ENCODE data around the gene NUF2. TPM values are rescaled to one million over a fixed set of nuclear protein-coding genes. Genes with fewer than 3 reads are reported as not detected.
"Not testable (repeated sequence)": the region's sequence is repeated elsewhere in the genome, so short reads cannot be mapped to it uniquely, and the experiment has no call there.

Gene NUF2
- total and polyA plus RNA-seq, 4 donors = 0.49 to 2.4 (median 0.85) TPM

DNA sequence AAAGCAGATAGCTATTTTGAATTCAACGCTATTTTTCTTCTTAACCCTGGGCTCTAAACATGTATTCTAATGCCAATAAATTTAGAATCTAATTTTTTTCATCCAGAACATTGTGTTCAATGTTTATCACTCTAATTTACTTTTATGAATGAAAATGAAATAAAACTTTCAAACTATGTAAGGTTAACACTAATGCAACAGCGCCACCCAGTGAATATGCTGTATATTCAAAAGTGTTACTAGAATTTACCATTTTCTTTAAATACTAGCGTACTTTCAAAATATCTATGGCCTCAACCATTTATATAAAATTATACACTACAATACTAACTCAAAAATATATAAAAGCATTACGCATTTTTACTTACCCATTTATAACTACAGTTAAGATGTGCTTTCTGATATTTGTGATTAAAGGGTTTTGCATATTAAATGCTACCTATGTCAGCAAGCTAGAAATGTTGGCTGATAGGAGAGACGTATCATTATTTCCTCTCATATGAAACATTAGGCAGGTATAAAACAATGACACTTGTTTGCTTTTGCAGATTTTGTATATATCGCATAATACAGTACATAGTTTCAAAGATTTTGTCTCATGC is 5.9 kb upstream of the NUF2 start:
- Histone ChIP-seq H3K4me3 (ENCODE audit: low read length in 2 of 2) (no peak overlapping the region), H3K36me3 (ENCODE audit: control insufficient read depth in 1 of 2, insufficient read depth in 2 of 2, low read length in 1 of 2) (no peaks in the 10 kb centered on the region), H3K27me3 (ENCODE audit: control insufficient read depth in 1 of 2, insufficient read depth in 2 of 2, low read length in 1 of 2) (no peaks in the 10 kb centered on the region), H3K4me1 (ENCODE audit: control insufficient read depth in 1 of 2, insufficient read depth in 2 of 2, low read length in 2 of 2) (peaks cover 0 to 2% of the 10 kb centered on the region in 2 donors), H3K27ac (ENCODE audit: low read depth in 1 of 2, low read length in 2 of 2) (no peak overlapping the region), H3K9me3 (ENCODE audit: control insufficient read depth, low read length) (no peaks in the 10 kb centered on the region)
- WGBS, 2 donors = 31 to 35% methylated on average over 6 of the region's 6 CpGs
- DNase-seq = no peak
- intact Hi-C loops (cut with DNase I) = loop anchor here (2.0 to 10.0 kb wide), 7 partner anchors 111 to 469 kb away; partner anchors contain the start of genes RGS4 (in 1 of the 2) and RGS5 (in 1 of the 2)
- peak; percentile 56 for ATAC-seq (ENCODE audit: low FRiP score)

DNA sequence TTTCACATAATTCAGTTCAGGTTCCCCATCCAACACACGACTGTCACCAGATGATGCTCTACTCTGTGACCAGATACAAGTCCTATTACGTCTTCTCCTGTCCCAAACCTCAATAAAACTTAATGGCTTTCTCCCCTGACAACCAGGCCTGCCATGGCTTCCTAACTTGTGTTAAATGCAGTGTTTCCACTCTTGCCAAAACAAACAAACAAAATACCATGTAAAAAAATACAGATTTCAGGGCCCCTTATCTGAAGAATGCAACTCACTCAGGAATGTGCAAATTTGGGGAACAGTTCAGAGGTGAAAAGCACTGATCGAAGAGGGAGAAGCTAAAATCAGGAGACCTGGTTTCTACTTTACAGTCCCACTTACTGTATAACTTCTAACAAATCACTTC is 863 bp upstream of the NUF2 start:
- peaks cover 0 to 3% of the 10 kb centered on the region in 2 donors for H3K4me1 ChIP-seq (ENCODE audit: control insufficient read depth in 1 of 2, insufficient read depth in 2 of 2, low read length in 2 of 2)
- H3K4me3 ChIP-seq (ENCODE audit: low read length in 2 of 2) = peak overlapping the region; percentile 72 to 86
- peak overlapping the region in 1 of 2 donors; percentile 3 for H3K27ac ChIP-seq (ENCODE audit: low read depth in 1 of 2, low read length in 2 of 2)
- H3K36me3 ChIP-seq (ENCODE audit: control insufficient read depth in 1 of 2, insufficient read depth in 2 of 2, low read length in 1 of 2) = no peaks in the 10 kb centered on the region
- DNase-seq (no peak), ATAC-seq (ENCODE audit: low FRiP score) (no peak)
- 16 to 20% methylated on average over 3 of the region's 3 CpGs for WGBS, 2 donors
- H3K9me3 ChIP-seq (ENCODE audit: control insufficient read depth, low read length) = no peaks in the 10 kb centered on the region
- no peaks in the 10 kb centered on the region for H3K27me3 ChIP-seq (ENCODE audit: control insufficient read depth in 1 of 2, insufficient read depth in 2 of 2, low read length in 1 of 2)
- intact Hi-C loops (cut with DNase I) = no loop called here

DNA sequence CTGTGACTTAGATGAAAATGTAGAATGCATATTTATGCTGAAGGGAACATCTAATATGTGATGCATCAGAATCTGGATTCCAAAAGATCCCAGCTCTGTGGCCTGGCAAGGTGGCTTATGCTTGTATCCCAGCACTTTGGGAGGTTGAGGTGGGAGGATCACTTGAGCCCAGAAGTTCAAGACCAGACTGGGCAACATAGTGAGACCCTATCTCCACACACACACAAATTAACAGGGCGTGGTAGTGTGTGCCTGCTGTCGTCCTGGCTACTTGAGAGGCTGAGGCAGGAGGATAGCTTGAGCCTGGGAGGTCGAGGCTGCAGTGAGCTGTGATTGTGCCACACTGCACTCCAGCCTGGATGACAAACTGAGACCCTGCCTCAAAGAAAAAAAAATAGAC is 1.6 kb downstream of the NUF2 start:
- H3K27me3 ChIP-seq (ENCODE audit: control insufficient read depth in 1 of 2, insufficient read depth in 2 of 2, low read length in 1 of 2); DNase-seq; H3K4me3 ChIP-seq (ENCODE audit: low read length in 2 of 2); ATAC-seq (ENCODE audit: low FRiP score); H3K4me1 ChIP-seq (ENCODE audit: control insufficient read depth in 1 of 2, insufficient read depth in 2 of 2, low read length in 2 of 2); H3K9me3 ChIP-seq (ENCODE audit: control insufficient read depth, low read length); H3K27ac ChIP-seq (ENCODE audit: low read depth in 1 of 2, low read length in 2 of 2); H3K36me3 ChIP-seq (ENCODE audit: control insufficient read depth in 1 of 2, insufficient read depth in 2 of 2, low read length in 1 of 2); intact Hi-C loops (cut with DNase I): not testable (repeated sequence)
- WGBS, 2 donors = 87% methylated on average over 3 of the region's 3 CpGs

DNA sequence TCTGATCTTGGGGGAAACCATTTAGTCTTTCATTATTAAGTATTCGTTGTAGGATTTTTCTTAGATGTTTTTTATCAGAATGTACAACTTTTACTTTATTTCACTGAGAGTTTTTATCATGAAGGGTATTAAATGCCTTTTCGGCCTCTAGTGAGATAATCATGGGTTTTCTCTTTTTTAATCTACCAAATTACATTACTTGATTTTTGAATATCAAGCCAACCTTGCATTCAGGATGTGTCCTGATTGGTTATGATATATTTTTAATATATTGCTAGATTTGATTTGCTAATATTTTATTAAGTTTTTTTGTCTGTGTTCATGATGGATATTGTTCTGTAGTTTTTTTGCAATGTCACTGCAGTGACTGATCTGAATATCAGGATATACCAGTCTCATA is 9.4 kb downstream of the NUF2 start:
- WGBS, 2 donors = 99% methylated on average over 2 of the region's 2 CpGs
- ATAC-seq (ENCODE audit: low FRiP score) = no peak

DNA sequence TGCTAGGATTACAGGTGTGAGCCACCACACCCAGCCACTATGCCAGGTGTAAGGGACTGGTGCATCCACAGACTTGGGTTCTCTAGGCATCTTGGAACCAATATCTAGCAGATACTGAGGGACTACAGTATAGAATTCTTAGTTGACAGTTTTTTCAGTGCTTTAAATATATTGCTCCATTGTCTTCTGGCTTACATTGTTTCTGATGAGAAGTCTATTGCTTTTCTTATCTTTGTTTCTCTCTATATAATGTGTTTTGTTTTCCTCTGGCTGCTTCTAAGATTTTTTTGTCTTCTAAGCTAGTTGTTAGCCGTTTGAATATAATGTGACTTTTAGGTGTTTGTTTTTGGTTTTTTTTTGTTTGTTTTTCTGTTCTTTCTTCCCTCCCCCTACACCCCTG is 13.5 kb downstream of the NUF2 start:
- 91% methylated on average over 1 of the region's 1 CpG for WGBS, 2 donors
- H3K27ac ChIP-seq (ENCODE audit: low read depth in 1 of 2, low read length in 2 of 2) = no peak overlapping the region
- H3K36me3 ChIP-seq (ENCODE audit: control insufficient read depth in 1 of 2, insufficient read depth in 2 of 2, low read length in 1 of 2) = no peaks in the 10 kb centered on the region
- DNase-seq (no peak), ATAC-seq (ENCODE audit: low FRiP score) (no peak)
- no peaks in the 10 kb centered on the region for H3K9me3 ChIP-seq (ENCODE audit: control insufficient read depth, low read length)
- intact Hi-C loops (cut with DNase I) = no loop called here
- H3K27me3 ChIP-seq (ENCODE audit: control insufficient read depth in 1 of 2, insufficient read depth in 2 of 2, low read length in 1 of 2) = no peaks in the 10 kb centered on the region
- H3K4me1 ChIP-seq (ENCODE audit: control insufficient read depth in 1 of 2, insufficient read depth in 2 of 2, low read length in 2 of 2) = no peaks in the 10 kb centered on the region
- H3K4me3 ChIP-seq (ENCODE audit: low read length in 2 of 2) = no peak overlapping the region

More for the DNA sequence above, 9.4 kb downstream of the NUF2 start:
- intact Hi-C loops (cut with DNase I) = no loop called here
- no peak for DNase-seq
- Histone ChIP-seq H3K4me3 (ENCODE audit: low read length in 2 of 2) (no peak overlapping the region), H3K36me3 (ENCODE audit: control insufficient read depth in 1 of 2, insufficient read depth in 2 of 2, low read length in 1 of 2) (no peaks in the 10 kb centered on the region), H3K4me1 (ENCODE audit: control insufficient read depth in 1 of 2, insufficient read depth in 2 of 2, low read length in 2 of 2) (no peaks in the 10 kb centered on the region), H3K27ac (ENCODE audit: low read depth in 1 of 2, low read length in 2 of 2) (no peak overlapping the region), H3K9me3 (ENCODE audit: control insufficient read depth, low read length) (no peaks in the 10 kb centered on the region), H3K27me3 (ENCODE audit: control insufficient read depth in 1 of 2, insufficient read depth in 2 of 2, low read length in 1 of 2) (no peaks in the 10 kb centered on the region)

DNA sequence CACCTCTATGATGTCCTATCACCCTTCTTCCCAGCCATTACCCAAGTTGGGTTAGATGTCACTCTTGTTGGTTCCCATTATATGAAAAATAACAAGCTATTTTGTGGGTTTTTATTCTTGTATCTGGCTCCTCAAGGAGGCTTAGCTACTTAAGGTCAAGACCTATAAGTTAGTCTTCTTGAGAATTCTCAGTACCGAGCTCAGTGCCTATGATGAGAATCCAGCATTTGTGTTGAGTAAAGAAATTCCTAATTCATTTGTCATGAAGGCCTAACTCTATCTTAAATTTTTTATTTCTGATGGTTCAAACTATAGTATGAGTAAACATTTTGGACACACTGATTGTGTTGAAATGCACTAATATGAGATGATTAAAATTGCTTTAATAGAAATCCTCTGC is 15.9 kb downstream of the NUF2 start:
- no peak overlapping the region for H3K27ac ChIP-seq (ENCODE audit: low read depth in 1 of 2, low read length in 2 of 2)
- no peak for DNase-seq
- 97 to 100% methylated on average over 1 of the region's 1 CpG for WGBS, 2 donors
- H3K4me1 ChIP-seq (ENCODE audit: control insufficient read depth in 1 of 2, insufficient read depth in 2 of 2, low read length in 2 of 2) = no peaks in the 10 kb centered on the region
- intact Hi-C loops (cut with DNase I) = no loop called here
- H3K9me3 ChIP-seq (ENCODE audit: control insufficient read depth, low read length) = no peaks in the 10 kb centered on the region
- no peaks in the 10 kb centered on the region for H3K36me3 ChIP-seq (ENCODE audit: control insufficient read depth in 1 of 2, insufficient read depth in 2 of 2, low read length in 1 of 2)
- no peaks in the 10 kb centered on the region for H3K27me3 ChIP-seq (ENCODE audit: control insufficient read depth in 1 of 2, insufficient read depth in 2 of 2, low read length in 1 of 2)
- no peak for ATAC-seq (ENCODE audit: low FRiP score)
- no peak overlapping the region for H3K4me3 ChIP-seq (ENCODE audit: low read length in 2 of 2)

DNA sequence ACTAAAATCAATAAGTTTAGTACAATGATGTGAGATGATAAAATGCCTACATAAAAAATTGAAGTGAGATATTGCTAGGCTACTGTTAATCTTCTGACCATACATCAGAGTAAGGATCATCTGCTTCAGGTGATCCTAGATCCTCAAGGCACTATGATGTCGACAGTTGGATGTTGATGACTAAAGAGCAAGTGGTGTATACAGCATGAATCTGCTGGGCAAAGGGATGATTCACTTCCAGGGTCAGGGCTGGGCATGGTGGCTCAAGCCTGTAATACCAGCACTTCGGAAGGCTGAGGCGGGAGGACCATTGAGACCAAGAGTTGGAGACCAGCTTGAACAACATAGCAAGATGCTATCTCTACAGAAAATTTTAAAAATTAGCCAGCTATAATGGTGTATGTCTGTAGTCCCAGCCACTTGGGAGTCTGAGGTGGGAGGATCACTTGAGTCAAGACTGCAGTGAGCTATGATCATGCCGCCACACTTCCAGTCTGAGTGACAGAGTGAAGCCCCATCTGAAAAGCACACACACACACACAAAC is 24.6 kb downstream of the NUF2 start:
- Histone ChIP-seq H3K4me1 (ENCODE audit: control insufficient read depth in 1 of 2, insufficient read depth in 2 of 2, low read length in 2 of 2) (no peaks in the 10 kb centered on the region), H3K36me3 (ENCODE audit: control insufficient read depth in 1 of 2, insufficient read depth in 2 of 2, low read length in 1 of 2) (no peaks in the 10 kb centered on the region), H3K9me3 (ENCODE audit: control insufficient read depth, low read length) (no peaks in the 10 kb centered on the region), H3K27ac (ENCODE audit: low read depth in 1 of 2, low read length in 2 of 2) (no peak overlapping the region), H3K4me3 (ENCODE audit: low read length in 2 of 2) (no peak overlapping the region), H3K27me3 (ENCODE audit: control insufficient read depth in 1 of 2, insufficient read depth in 2 of 2, low read length in 1 of 2) (no peaks in the 10 kb centered on the region)
- WGBS, 2 donors = 97 to 98% methylated on average over 4 of the region's 4 CpGs
- no peak for ATAC-seq (ENCODE audit: low FRiP score)
- intact Hi-C loops (cut with DNase I) = no loop called here
- no peak for DNase-seq

DNA sequence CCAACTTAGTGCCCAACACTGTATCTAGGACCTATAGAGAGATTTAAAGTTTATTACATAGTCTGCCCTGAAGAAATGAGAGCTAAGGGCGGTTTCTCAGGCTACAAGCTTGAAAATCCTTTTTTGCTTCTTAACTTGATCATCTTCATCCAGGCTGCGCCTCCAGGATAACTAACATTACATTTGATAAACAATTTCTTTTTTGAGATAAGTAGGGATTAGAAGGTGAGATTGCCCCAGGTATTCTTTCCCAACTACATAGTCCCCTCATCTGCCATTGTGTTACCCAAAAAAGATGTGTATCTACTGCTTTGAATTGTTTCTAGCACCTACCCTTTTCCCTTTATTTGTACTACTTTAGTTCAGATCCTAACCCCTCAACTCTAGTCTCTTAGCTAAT is 25.4 kb downstream of the NUF2 start:
- no peaks in the 10 kb centered on the region for H3K36me3 ChIP-seq (ENCODE audit: control insufficient read depth in 1 of 2, insufficient read depth in 2 of 2, low read length in 1 of 2)
- no peaks in the 10 kb centered on the region for H3K27me3 ChIP-seq (ENCODE audit: control insufficient read depth in 1 of 2, insufficient read depth in 2 of 2, low read length in 1 of 2)
- intact Hi-C loops (cut with DNase I) = no loop called here
- no peak overlapping the region for H3K4me3 ChIP-seq (ENCODE audit: low read length in 2 of 2)
- ATAC-seq (ENCODE audit: low FRiP score) (no peak), DNase-seq (no peak)
- no peaks in the 10 kb centered on the region for H3K4me1 ChIP-seq (ENCODE audit: control insufficient read depth in 1 of 2, insufficient read depth in 2 of 2, low read length in 2 of 2)
- H3K9me3 ChIP-seq (ENCODE audit: control insufficient read depth, low read length) = no peaks in the 10 kb centered on the region
- H3K27ac ChIP-seq (ENCODE audit: low read depth in 1 of 2, low read length in 2 of 2) = no peak overlapping the region
- 98% methylated on average over 2 of the region's 2 CpGs for WGBS, 2 donors

DNA sequence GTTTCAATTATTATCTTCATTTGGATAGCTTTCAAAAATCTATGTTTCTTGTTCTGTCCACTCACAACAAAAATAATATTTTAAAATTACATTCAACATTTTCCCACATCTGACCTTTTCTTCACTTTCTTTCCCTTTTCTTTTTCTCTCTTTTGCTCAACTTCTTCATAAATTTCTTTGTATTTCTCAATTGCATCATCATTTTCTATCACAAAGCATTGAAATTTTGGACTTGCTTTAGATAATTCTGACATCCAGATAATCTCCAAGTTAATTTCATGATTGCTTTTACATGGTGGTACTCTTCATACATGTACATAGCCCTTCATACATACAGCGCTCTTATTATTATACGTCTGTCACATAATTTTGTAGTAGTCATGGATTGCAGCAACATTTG is 30.2 kb downstream of the NUF2 start:
- DNase-seq = no peak
- Histone ChIP-seq H3K36me3 (ENCODE audit: control insufficient read depth in 1 of 2, insufficient read depth in 2 of 2, low read length in 1 of 2) (no peaks in the 10 kb centered on the region), H3K4me1 (ENCODE audit: control insufficient read depth in 1 of 2, insufficient read depth in 2 of 2, low read length in 2 of 2) (no peaks in the 10 kb centered on the region), H3K27me3 (ENCODE audit: control insufficient read depth in 1 of 2, insufficient read depth in 2 of 2, low read length in 1 of 2) (no peaks in the 10 kb centered on the region), H3K4me3 (ENCODE audit: low read length in 2 of 2) (no peak overlapping the region), H3K27ac (ENCODE audit: low read depth in 1 of 2, low read length in 2 of 2) (no peak overlapping the region), H3K9me3 (ENCODE audit: control insufficient read depth, low read length) (no peaks in the 10 kb centered on the region)
- intact Hi-C loops (cut with DNase I) = no loop called here
- WGBS, 2 donors = 96 to 98% methylated on average over 2 of the region's 2 CpGs
- no peak for ATAC-seq (ENCODE audit: low FRiP score)

Data from aorta (tissue), 5 donors.